Nephron (organoid): ENCODE data around the gene GAS7.
"Not testable (repeated sequence)": the region's sequence is repeated elsewhere in the genome, so short reads cannot be mapped to it uniquely, and the experiment has no call there.

Experiments used
- H3K27ac Mint-ChIP-seq, 3 experiments: 2 replicates each; pipeline ENCODE4 v1.8.0; 2020; ENCODE audit warnings: mixed read lengths in 3 of 3, mild to moderate bottlenecking in 2 of 3, moderate library complexity in 1 of 3
- H3K27me3 Mint-ChIP-seq: 2 replicates; pipeline ENCODE4 v1.8.0; 2021; ENCODE audit warnings: low read depth, mild to moderate bottlenecking, moderate library complexity, mixed read lengths
- H3K36me3 Mint-ChIP-seq: 2 replicates; pipeline ENCODE4 v1.8.0; 2020; ENCODE audit warnings: low read depth, mixed read lengths
- H3K4me1 Mint-ChIP-seq: 2 replicates; pipeline ENCODE4 v1.8.0; 2020; ENCODE audit warnings: mixed read lengths
- H3K4me3 Mint-ChIP-seq, 3 experiments: 2 replicates each; pipeline ENCODE4 v1.8.0; 2020; ENCODE audit warnings: mild to moderate bottlenecking in 3 of 3, mixed read lengths in 3 of 3, moderate library complexity in 2 of 3
- H3K9me3 Mint-ChIP-seq: 2 replicates; pipeline ENCODE4 v1.8.0; 2020; ENCODE audit warnings: mixed read lengths
- CTCF ChIP-seq, 3 experiments: fragments of 200-600 bp; sonication (generic); IDR thresholded peaks; one replicate each; pipeline ENCODE4 v1.5.0; 2021; ENCODE audit warnings: antibody characterized with exemption in 3 of 3; ENCODE audit not compliant: unreplicated experiment in 3 of 3

GAS7 gene

GRCh38 chr17:10060526-10060925 is 137.9 kb downstream of the GAS7 start:
- Mint-ChIP-seq H3K27me3 (peaks cover 7% of the 10 kb centered on the region), H3K27ac (peak overlapping the region; percentile 92 to 97 (median 93)), H3K9me3 (peaks cover 7% of the 10 kb centered on the region), H3K36me3 (no peaks in the 10 kb centered on the region), H3K4me1 (peaks cover 43% of the 10 kb centered on the region), H3K4me3 (no peak overlapping the region)
- no peak for TF ChIP-seq CTCF (IDR thresholded peaks at IDR 0.05; ENCODE audit: unreplicated experiment in 3 of 3)

- Mint-ChIP-seq H3K36me3 (no peaks in the 10 kb centered on the region), H3K4me1 (peaks cover 47% of the 10 kb centered on the region), H3K27ac (peak overlapping the region; percentile 92 to 97 (median 94)), H3K4me3 (peak overlapping the region in 1 of 3 experiments; percentile 19), H3K9me3 (peaks cover 3% of the 10 kb centered on the region), H3K27me3 (peaks cover 7% of the 10 kb centered on the region)
- no peak for TF ChIP-seq CTCF (IDR thresholded peaks at IDR 0.05; ENCODE audit: unreplicated experiment in 3 of 3)
These were observed 138.7 kb downstream of the GAS7 start for GRCh38 chr17:10059684-10060211.

- peaks cover 7% of the 10 kb centered on the region for H3K27me3 Mint-ChIP-seq
- peak overlapping the region; percentile 27 to 94 (median 92) for H3K27ac Mint-ChIP-seq
- no peaks in the 10 kb centered on the region for H3K36me3 Mint-ChIP-seq
These were observed 139.3 kb downstream of the GAS7 start for GRCh38 chr17:10058921-10059683.

DNA sequence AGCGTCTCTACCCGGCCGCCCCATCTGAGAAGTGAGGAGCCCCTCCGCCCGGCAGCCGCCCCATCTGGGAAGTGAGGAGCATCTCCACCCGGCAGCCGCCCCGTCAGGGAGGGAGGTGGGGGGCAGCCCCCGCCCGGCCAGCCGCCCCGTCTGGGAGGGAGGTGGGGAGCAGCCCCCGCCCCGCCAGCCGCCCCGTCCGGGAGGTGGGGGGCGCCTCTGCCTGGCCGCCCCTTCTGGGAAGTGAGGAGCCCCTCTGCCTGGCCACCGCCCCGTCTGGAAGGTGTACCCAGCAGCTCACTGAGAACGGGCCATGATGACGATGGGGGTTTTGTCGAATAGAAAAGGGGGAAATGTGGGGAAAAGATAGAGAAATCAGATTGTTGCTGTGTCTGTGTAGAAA is 140.9 kb downstream of the GAS7 start:
- not testable (repeated sequence) for H3K27ac Mint-ChIP-seq, H3K9me3 Mint-ChIP-seq, H3K4me3 Mint-ChIP-seq, H3K36me3 Mint-ChIP-seq
- H3K27me3 Mint-ChIP-seq, result peaks cover 10% of the 10 kb centered on the region
- peaks cover 55% of the 10 kb centered on the region for H3K4me1 Mint-ChIP-seq

More at GRCh38 chr17:10058921-10059683, 139.3 kb downstream of the GAS7 start:
- H3K4me1 Mint-ChIP-seq, result peaks cover 53% of the 10 kb centered on the region
- TF ChIP-seq CTCF (IDR thresholded peaks at IDR 0.05; ENCODE audit: unreplicated experiment in 3 of 3), result no peak
- no peaks in the 10 kb centered on the region for H3K9me3 Mint-ChIP-seq
- H3K4me3 Mint-ChIP-seq, result no peak overlapping the region

DNA sequence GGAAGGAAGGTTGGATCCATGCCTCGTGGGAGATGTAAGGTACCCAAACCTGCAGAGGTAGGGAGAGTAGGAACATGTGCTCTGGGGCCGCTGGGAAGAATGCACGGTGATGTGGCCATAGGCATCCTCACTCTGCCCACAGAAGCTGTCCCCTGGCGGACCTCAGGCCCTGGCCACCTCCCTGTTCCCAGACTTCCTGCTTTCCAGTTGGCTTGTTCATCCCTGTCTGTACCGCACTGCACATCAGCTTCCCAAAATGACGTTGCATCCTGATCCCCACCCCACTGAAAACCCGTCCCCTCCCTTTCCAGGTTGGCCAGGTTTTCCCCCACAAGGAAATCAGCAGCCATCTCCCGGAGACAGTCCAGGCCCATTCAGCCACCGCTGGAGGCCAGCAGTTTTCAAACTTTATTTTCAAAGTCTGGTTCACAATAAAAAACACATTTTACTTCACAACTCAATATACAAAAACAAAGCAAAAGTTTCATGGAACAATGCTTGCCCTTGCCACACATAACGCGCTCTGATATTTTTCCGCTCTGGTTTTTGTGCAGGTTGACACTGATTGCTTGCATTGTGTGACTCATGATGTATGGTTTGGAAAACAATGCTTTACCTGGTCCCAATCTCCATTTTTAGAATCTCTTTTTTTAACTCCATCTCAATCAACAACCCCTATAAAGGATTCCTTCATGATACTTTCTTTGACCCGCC is 143.0 kb downstream of the GAS7 start:
- H3K9me3 Mint-ChIP-seq, result no peaks in the 10 kb centered on the region
- no peak overlapping the region for H3K4me3 Mint-ChIP-seq
- peaks cover 54% of the 10 kb centered on the region for H3K4me1 Mint-ChIP-seq
- peaks cover 10% of the 10 kb centered on the region for H3K27me3 Mint-ChIP-seq
- no peaks in the 10 kb centered on the region for H3K36me3 Mint-ChIP-seq
- no peak for TF ChIP-seq CTCF (IDR thresholded peaks at IDR 0.05; ENCODE audit: unreplicated experiment in 3 of 3)
- H3K27ac Mint-ChIP-seq, result peak overlapping the region in 2 of 3 experiments; percentile 32 to 85

DNA sequence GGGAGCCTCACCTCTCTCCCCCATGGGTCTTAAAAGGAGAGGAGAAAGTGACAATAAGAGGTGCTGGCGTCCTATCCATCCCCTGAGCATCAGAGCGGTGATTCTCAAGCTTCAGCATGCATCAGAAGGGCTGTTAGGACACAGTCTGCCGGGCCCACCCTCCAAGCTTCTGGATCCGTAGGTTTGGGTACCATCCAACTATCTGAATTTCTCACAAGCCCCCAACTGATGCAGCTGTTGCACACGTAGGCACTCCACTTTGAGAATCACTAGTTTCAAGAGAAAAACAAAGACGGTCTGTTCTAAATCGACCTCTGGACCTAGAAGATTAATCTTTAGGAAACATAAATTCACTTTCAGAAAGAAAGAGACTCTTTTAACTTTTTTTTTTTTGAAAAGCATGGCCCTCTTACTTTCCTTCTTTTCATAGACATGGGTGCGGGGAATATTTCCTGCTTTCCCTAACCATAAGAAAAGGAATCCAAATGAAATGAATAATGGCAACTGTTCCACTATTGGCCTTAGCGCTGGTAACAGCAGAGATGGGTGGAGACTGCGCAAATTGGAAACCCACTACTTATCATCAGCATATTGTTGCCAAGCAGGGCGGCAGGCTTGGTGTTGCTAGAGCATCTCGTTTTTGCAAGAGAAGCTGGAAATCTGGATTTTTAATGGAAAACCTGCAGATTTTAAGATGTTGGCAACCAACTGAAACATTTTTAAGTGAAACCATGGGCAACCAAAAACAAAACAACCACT is 144.4 kb downstream of the GAS7 start:
- TF ChIP-seq CTCF (IDR thresholded peaks at IDR 0.05; ENCODE audit: unreplicated experiment in 3 of 3), result no peak
- H3K4me3 Mint-ChIP-seq, result no peak overlapping the region
- H3K4me1 Mint-ChIP-seq, result peaks cover 43% of the 10 kb centered on the region
- H3K36me3 Mint-ChIP-seq, result no peaks in the 10 kb centered on the region
- peak overlapping the region; percentile 57 to 85 (median 68) for H3K27ac Mint-ChIP-seq
- peaks cover 10% of the 10 kb centered on the region for H3K27me3 Mint-ChIP-seq
- H3K9me3 Mint-ChIP-seq, result no peaks in the 10 kb centered on the region
